Cardiac fibroblast (primary cell): ENCODE data around the gene HOXA9.
A peak's percentile ranks its signal among the peaks of the same experiment; 100 is the strongest.

ENCODE experiments used
- DNase-seq, 2 donors: peaks; one replicate each; pipeline versions ENCODE4 v3.0.0 to v3.0.0-alpha.2; 2010; ENCODE audit warnings: low read depth in 2 of 2
- H3K4me3 ChIP-seq, 2 donors: replicated peaks in 1 of 2; 1 replicate in 1 of 2; 2 replicates in 1 of 2; pipeline ENCODE4 v1.5.1; 2011; ENCODE audit warnings: low read depth in 2 of 2, low read length in 2 of 2, mild to moderate bottlenecking in 2 of 2, moderate library complexity in 1 of 2
- TF ChIP-seq, protein P1 (sequence below): IDR thresholded peaks from one replicate; pipeline ENCODE4 v1.5.1; 2011; ENCODE audit warnings: low read depth, mild to moderate bottlenecking, low read length, inconsistent platforms

The HOXA9 gene

DNA sequence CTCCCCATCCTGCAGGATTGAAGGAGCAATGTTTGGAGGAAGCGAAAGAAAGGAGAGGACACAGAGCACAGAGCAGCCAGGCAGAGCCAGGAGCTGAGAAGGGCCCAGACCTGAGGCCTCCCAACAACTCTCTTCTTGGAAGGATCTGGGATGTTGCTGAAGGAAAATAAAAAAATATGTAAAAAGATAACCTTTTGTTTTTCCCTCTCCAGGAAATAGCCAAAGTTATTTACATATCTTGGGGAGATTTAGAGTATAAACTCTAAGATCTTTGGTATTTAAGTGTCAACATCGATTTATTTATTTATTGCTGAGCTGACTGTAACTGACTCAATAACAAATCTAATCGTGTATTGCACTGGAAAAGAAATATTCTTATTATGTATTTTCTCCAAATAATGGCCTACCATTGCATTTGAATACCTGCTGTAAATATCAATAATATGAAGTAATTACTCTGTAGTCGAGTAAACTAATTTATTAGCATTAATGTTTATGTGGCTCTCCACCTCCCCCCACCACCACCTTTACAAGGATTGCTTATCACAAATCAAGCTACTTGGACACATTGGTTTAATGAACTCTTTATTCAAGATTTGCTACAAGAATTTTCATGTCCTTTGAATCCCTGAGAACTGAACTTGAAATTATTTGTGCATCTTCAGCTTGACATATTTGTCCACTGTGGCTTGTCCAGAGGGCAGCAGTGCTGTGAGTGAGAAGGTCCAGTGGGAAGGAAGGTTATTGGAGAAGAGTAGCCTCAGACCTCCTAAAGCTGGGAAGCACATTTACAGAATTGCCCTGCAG is 21.5 kb upstream of the HOXA9 start:
- TF ChIP-seq, protein P1, sequence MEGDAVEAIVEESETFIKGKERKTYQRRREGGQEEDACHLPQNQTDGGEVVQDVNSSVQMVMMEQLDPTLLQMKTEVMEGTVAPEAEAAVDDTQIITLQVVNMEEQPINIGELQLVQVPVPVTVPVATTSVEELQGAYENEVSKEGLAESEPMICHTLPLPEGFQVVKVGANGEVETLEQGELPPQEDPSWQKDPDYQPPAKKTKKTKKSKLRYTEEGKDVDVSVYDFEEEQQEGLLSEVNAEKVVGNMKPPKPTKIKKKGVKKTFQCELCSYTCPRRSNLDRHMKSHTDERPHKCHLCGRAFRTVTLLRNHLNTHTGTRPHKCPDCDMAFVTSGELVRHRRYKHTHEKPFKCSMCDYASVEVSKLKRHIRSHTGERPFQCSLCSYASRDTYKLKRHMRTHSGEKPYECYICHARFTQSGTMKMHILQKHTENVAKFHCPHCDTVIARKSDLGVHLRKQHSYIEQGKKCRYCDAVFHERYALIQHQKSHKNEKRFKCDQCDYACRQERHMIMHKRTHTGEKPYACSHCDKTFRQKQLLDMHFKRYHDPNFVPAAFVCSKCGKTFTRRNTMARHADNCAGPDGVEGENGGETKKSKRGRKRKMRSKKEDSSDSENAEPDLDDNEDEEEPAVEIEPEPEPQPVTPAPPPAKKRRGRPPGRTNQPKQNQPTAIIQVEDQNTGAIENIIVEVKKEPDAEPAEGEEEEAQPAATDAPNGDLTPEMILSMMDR = no peak
- H3K4me3 ChIP-seq = no peak overlapping the region
- DNase-seq = no peak

DNA sequence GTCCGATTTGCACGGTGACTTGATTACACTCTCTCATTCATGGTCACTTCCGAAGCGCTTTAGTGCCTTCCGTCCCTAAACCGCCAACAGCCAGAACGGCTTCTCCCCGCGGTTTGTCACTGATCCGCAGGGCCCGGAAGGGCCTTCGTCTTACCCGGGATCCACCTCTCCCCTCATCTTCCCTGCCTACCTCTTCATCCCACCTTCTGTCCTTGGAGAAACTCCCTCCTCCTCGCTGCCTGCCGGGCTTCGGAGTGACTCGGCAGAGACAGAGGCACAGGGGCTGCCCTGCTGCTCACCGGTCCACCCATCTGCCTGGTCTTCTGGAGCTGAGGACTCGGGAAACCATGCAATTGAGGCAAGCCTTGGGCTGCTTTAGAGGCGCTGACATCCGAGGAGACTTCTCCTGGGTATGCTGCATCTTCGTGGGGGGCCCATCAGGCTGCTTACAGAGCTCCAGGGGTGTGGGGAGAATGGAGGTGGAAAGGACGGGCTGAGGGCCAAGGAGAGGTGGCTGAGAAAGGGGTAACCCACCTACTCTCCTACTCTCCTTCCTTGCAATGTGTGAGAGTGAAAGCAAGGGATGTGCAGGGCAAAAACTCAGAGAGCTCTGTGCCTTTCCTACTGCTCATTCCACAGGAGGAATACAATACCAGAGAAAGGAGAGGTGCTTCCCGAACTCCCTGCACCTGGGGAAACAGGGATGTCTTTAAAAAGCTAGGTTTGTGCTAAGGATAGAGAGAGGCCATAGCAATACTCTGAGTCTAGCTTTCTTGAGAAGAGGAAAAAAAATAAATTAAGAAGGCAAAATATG is 20.7 kb upstream of the HOXA9 start:
- TF ChIP-seq, protein P1 = no peak
- no peak for DNase-seq
- H3K4me3 ChIP-seq = no peak overlapping the region

DNA sequence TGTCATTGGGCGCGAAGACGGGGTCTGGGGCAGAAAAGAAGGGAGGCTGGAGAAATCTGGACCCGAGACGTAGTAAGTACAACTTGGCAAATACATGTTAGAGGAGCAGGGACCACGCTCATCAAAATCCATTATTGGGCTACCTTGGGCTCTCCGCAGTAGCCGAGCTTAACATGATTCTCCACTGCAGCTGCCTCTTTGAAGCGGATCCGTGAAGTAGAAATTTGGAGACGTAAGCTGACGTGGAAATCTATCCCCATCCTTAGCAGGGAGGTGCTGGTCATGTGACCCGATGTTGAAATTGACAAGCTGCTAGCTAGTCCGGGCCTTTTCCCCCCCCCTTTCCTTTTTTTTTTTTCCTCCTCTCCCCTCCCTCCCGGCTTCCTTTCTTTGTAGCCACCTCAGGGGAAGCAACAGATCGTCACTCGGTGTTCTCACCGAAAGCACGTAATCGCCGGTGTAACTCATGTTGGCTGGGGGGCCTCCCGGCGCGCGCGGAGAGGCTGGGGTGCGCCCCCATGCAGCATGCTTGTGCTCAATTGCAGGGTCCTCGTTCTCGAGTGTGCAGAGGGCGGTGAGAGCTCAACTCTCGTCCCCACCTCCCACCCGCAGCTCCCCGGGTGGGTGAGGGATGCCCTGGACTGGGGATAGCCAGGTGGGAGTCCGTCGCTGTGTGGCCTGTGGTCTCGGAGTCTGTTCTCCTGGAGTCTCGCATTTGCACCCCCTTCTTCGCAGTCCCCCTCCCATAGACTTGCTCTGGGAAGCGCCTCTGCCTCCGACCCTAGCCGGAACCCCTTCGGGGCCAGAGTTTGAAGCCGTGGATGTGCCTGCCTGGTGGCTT is 19.9 kb upstream of the HOXA9 start, which contains the start of gene HOXA11:
HOXA11 (minus strand) TSS at position 220 of the 841 bp plus-strand sequence; CDS start at position 132, 88 bp downstream.
- DNase-seq = peak; percentile 21 to 49
- peak within 1 kb of the TSS; percentile 29 to 38 for H3K4me3 ChIP-seq
- TF ChIP-seq, protein P1 = no peak

DNA sequence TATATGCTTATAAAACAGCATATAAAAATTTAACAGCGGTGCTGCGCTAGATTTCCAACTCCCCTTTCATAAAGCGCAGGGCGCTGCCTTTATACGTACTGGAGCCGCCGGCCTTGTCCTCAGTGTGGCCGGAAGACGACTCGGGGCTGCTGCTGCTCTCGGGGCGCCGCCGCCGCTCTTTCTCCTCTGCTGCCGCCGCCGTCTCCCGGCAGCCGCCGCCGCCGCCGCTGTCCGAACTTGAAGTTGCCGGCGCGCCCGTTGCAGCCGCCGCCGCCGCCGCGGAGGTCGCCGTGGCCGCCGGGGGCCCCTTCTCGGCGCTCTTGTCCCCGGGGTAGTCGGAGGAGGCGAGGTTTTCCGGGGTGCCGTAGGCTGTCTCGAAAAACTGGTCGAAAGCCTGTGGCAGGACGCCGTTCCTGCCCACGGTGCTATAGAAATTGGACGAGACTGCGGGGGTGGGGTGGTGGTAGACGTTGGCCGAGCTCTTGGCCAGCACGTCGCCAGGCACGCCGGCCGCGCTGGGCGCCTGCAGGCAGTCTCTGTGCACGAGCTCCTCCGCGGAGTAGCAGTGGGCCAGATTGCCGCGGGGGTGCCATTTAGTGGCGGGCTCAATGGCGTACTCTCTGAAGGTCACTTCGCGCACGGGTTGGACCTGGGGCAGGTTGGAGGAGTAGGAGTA is 19.1 kb upstream of the HOXA9 start:
- TF ChIP-seq, protein P1 = no peak
- H3K4me3 ChIP-seq = peak overlapping the region; percentile 29 to 38
- DNase-seq = peak; percentile 19 to 26

DNA sequence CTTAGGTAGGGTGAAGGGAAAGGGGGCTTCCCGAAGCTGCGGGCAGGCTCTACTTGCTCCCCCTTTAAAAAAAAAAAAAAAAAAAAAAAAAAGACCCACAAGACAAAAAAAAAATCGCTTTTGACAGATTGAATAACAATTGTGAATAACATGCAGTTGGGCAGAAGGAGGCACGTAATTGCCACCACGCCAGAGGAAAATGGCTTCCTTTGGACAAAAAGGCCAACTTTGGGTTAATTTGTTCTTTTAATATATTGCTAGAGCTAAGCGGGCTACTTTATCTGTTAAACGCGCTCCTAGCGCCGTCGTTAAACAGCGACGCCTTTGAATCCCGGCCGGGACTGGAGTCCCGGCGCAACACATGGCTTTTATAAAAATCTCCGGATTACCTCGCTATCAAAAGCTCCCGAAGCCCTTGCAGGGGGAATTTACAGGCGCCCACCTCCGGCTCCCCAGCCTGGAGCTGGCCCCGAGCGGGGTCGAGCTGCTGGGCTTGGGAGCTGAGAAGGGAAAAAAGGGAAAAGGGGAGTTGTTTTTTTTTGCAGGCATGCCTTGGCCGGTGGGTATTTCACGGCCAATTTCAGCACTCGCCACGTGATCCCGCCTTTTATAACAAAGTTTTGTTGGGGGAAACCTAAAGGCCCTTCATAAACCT is 18.5 kb upstream of the HOXA9 start:
- H3K4me3 ChIP-seq = peak overlapping the region; percentile 29 to 34
- DNase-seq = no peak

More for the DNA sequence above, 18.5 kb upstream of the HOXA9 start:
- TF ChIP-seq, protein P1 = no peak
